Adrenal gland (tissue), 12 donors: ENCODE data around the gene RAN. TPM values are rescaled to one million over a fixed set of nuclear protein-coding genes. Genes with fewer than 3 reads are reported as not detected.
A peak's percentile ranks its signal among the peaks of the same experiment; 100 is the strongest.

Experiments
- DNase-seq, 7 donors: peaks; one replicate each; pipeline ENCODE4 v3.0.0-alpha.2; 2019 to 2020
- H3K27ac ChIP-seq, 5 donors: fragments of 200-600 bp; sonication (generic) in 4 of 5; 1 replicate in 3 of 5; 2 replicates in 2 of 5; pipeline versions ENCODE4 v1.5.1 to v1.8.0; 2016 to 2020; ENCODE audit warnings: mild to moderate bottlenecking in 1 of 5
- H3K27me3 ChIP-seq: fragments of 200-600 bp; 2 replicates; pipeline ENCODE4 v1.8.0; 2021
- H3K36me3 ChIP-seq, 2 donors: fragments of 200-600 bp; replicated peaks in 1 of 2; 1 replicate in 1 of 2; 2 replicates in 1 of 2; pipeline versions ENCODE4 v1.5.1 to v1.8.0; 2018 to 2022
- H3K4me1 ChIP-seq, 2 donors: fragments of 200-600 bp; replicated peaks in 1 of 2; 1 replicate in 1 of 2; 2 replicates in 1 of 2; pipeline versions ENCODE4 v1.5.1 to v1.8.0; 2018 to 2021
- H3K4me3 ChIP-seq, 4 donors: fragments of 200-600 bp; sonication (generic) in 3 of 4; one replicate each; pipeline ENCODE4 v1.5.1; 2016 to 2018
- H3K9me3 ChIP-seq, 3 donors: fragments of 200-600 bp; sonication (generic) in 1 of 3; replicated peaks in 1 of 3; 1 replicate in 2 of 3; 2 replicates in 1 of 3; pipeline versions ENCODE4 v1.5.1 to v1.8.0; 2016 to 2021
- POLR2A ChIP-seq, 2 donors: fragments of 450-650 bp; IDR thresholded peaks; one replicate each; pipeline ENCODE4 v1.6.1; 2017; ENCODE audit warnings: antibody characterized with exemption in 2 of 2, mild to moderate bottlenecking in 2 of 2, moderate library complexity in 1 of 2
- WGBS, 4 donors: extraction: QIAGEN DNeasy Blood & Tissue Kit in 2 of 4; methylation state at CpG; one replicate each; pipeline versions ENCODE4 v1.1.5 to v1.1.7; 2013 to 2017; 5-methylcytosine and 5-hydroxymethylcytosine counted together
- intact Hi-C, 2 donors: fragments of 100-400 bp; cut with DNase I; formaldehyde crosslinking; loops; one replicate each; pipeline versions ENCODE4 v1.14.1 to v1.15.0; 2022 to 2023
- polyA plus RNA-seq, 3 donors: library from polyadenylated mRNA; stranded (reverse); fragments of 200-250 nt in 2 of 3; fragments of 350-450 nt in 1 of 3; fragmentation: Illumina TruSeq in 1 of 3; extraction: RNeasy Lipid Tissue Mini Kit (QIAGEN cat#74804) in 1 of 3; gene quantifications; one replicate each; pipeline ENCODE4 v1.2.3, GENCODE V29; 2013 to 2014
- total RNA-seq, 9 donors: library from RNA; depleted of rRNA in 4 of 9; stranded (reverse); fragments of >200 nt in 4 of 9; fragments of 120-200 nt in 1 of 9; fragmentation: NEBNext Ultra II Directional in 1 of 9; extraction: Animal tissue kit (Norgen Biotek cat#: 25700) in 1 of 9; gene quantifications; one replicate each; pipeline versions ENCODE4 v1.1.0 to v1.2.4, GENCODE V29; 2013 to 2023
- TF ChIP-seq, protein P1 (sequence below), 6 experiments: fragments of 450-650 bp in 4 of 6; fragments of 200-600 bp in 2 of 6; sonication (generic) in 1 of 6; IDR thresholded peaks; 1 replicate in 5 of 6; 2 replicates in 1 of 6; pipeline versions ENCODE4 v1.5.1 to v1.8.0; 2016 to 2021; ENCODE audit warnings: antibody characterized with exemption in 6 of 6, mild to moderate bottlenecking in 2 of 6, moderate library complexity in 1 of 6
- donor health status: healthy with polysubstance abuse.
- donor health status: Bipolar disorder and iron deficiency.
- donor health status: DM: yes; HTN: yes; CAD: no.
- donor health status: DM: no; HTN: no; CAD: no.
- donor health status: DM: no; HTN: no; CAD: no.
- donor health status: DM: yes; HTN: yes; CAD: no.

Gene RAN
- total and polyA plus RNA-seq, 12 donors: 82.4 to 1,192 (median 260) TPM

GRCh38 chr12:130826151-130826801 is 45.6 kb upstream of the RAN start:
- TF ChIP-seq POLR2A (IDR thresholded peaks at IDR 0.05): no peak
- TF ChIP-seq, protein P1, sequence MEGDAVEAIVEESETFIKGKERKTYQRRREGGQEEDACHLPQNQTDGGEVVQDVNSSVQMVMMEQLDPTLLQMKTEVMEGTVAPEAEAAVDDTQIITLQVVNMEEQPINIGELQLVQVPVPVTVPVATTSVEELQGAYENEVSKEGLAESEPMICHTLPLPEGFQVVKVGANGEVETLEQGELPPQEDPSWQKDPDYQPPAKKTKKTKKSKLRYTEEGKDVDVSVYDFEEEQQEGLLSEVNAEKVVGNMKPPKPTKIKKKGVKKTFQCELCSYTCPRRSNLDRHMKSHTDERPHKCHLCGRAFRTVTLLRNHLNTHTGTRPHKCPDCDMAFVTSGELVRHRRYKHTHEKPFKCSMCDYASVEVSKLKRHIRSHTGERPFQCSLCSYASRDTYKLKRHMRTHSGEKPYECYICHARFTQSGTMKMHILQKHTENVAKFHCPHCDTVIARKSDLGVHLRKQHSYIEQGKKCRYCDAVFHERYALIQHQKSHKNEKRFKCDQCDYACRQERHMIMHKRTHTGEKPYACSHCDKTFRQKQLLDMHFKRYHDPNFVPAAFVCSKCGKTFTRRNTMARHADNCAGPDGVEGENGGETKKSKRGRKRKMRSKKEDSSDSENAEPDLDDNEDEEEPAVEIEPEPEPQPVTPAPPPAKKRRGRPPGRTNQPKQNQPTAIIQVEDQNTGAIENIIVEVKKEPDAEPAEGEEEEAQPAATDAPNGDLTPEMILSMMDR (IDR thresholded peaks at IDR 0.05): peak; percentile 48 to 79 (median 62)
- peaks cover 0 to 10% of the 10 kb centered on the region in 2 donors for H3K36me3 ChIP-seq
- H3K27me3 ChIP-seq: no peaks in the 10 kb centered on the region
- intact Hi-C loops: loop anchor here in 1 of 2 donors (5.0 kb wide), 1 partner anchor 46 kb away; the partner anchor contains the start of gene RAN
- H3K4me1 ChIP-seq: no peaks in the 10 kb centered on the region
- peak overlapping the region in 3 of 5 donors; percentile 7 to 33 (median 18) for H3K27ac ChIP-seq
- WGBS, 4 donors: 56 to 73% (median 66%) methylated on average over 16 to 21 of the region's 21 CpGs
- H3K9me3 ChIP-seq: no peaks in the 10 kb centered on the region
- H3K4me3 ChIP-seq: no peak overlapping the region
- DNase-seq: peak in 6 of 7 donors; percentile 41 to 65 (median 60)

GRCh38 chr12:130827432-130827831 is 44.4 kb upstream of the RAN start:
- no peak overlapping the region for H3K4me3 ChIP-seq
- DNase-seq: peak in 1 of 7 donors; percentile 43
- H3K27me3 ChIP-seq: no peaks in the 10 kb centered on the region
- H3K9me3 ChIP-seq: no peaks in the 10 kb centered on the region
- H3K27ac ChIP-seq: peak overlapping the region in 1 of 5 donors; percentile 20
- TF ChIP-seq, protein P1 (IDR thresholded peaks at IDR 0.05): no peak
- intact Hi-C loops: loop anchor here in 1 of 2 donors (5.0 kb wide), 1 partner anchor 45 kb away; the partner anchor contains the start of gene RAN
- WGBS, 4 donors: 54 to 84% (median 70%) methylated on average over 3 of the region's 3 CpGs
- H3K36me3 ChIP-seq: peaks cover 0 to 10% of the 10 kb centered on the region in 2 donors
- H3K4me1 ChIP-seq: peaks cover 0 to 2% of the 10 kb centered on the region in 2 donors

GRCh38 chr12:130828895-130829294 is 43.0 kb upstream of the RAN start:
- 90 to 97% (median 95%) methylated on average over 8 of the region's 8 CpGs for WGBS, 4 donors
- peaks cover 0 to 12% of the 10 kb centered on the region in 2 donors for H3K4me1 ChIP-seq
- H3K36me3 ChIP-seq: no peaks in the 10 kb centered on the region

More at GRCh38 chr12:130828895-130829294, 43.0 kb upstream of the RAN start:
- Histone ChIP-seq H3K4me3 (no peak overlapping the region), H3K9me3 (no peaks in the 10 kb centered on the region), H3K27ac (no peak overlapping the region), H3K27me3 (no peaks in the 10 kb centered on the region)
- intact Hi-C loops: loop anchor here in 1 of 2 donors (5.0 kb wide), 1 partner anchor 43 kb away; the partner anchor contains the start of gene RAN
- TF ChIP-seq, protein P1 (IDR thresholded peaks at IDR 0.05): no peak
- no peak for TF ChIP-seq POLR2A (IDR thresholded peaks at IDR 0.05)
- peak in 1 of 7 donors; percentile 28 for DNase-seq
